AG09309 (cell line): Measurements from ENCODE around the gene COL28A1.
"Not testable (repeated sequence)": the region's sequence is repeated elsewhere in the genome, so short reads cannot be mapped to it uniquely, and the experiment has no call there.

ENCODE experiments used
- DNase-seq: peaks from one replicate; pipeline ENCODE4 v3.0.0-alpha.2; 2010; ENCODE audit warnings: low read depth
- H3K4me3 ChIP-seq: 2 replicates; pipeline ENCODE4 v1.5.1; 2011; ENCODE audit warnings: mild to moderate bottlenecking, low read depth, low read length, moderate library complexity; ENCODE audit not compliant: control insufficient read depth
- TF ChIP-seq, protein P1 (sequence below): IDR thresholded peaks from 2 replicates; pipeline ENCODE4 v1.5.1; 2011; ENCODE audit warnings: mild to moderate bottlenecking, low read depth, low read length, inconsistent platforms; ENCODE audit not compliant: insufficient read depth, control insufficient read depth; ENCODE audit errors: missing control alignments

The COL28A1 gene

DNA sequence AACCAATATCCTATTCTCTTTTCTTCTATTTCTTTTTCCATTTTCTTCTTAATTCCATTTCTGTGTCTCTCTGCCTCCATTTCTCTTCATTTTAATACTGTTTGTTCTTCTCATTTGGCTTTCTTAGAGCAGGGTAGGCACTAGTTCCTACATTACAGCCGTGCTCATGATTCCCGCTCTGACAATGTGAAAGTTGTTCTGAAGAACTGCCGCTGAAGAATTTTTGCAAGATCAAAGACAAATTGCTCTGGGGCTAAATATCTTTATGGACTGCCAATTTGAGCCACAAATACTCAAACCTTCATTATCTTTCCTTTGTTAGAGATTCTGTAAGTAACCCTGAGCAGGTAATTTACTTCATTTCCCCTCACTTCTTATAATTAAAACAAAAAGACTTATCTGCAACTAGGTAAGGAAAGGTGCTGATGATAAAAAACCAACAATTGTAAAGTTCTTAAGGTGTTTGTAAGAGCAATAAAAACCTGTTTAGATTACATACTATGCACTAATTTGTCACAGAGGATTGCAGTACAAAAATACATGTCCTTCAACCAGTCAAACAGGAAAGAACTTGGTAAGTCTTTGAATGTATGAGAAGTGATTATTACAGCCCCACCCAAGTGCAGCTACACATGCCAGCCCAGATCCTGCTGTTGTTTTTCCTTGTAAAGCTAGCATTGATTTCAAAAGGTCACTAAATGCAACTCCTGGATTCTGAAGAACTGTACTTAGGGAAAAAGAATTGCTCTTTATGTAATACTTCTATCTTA, 127.5 kb downstream of the COL28A1 start:
- DNase-seq: no peak

DNA sequence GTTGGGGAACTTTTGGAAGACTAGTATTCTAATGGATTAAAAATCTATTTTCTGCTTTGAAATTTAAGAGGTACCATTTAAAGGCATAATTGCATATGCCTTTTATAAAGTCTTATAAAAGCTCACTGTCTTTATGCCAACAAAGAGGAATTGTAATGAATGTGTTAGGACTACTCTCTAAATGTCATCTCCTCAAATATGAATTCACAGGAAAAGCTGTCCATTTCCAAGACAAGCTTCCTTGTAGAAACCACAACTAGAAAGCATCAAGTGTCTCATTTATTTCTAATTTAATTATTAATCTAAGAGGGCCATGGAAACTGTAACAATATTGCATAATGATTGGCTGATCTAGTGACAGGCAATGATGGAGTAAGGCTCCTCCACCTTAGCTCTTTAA, 130.2 kb downstream of the COL28A1 start:
- no peak overlapping the region for H3K4me3 ChIP-seq
- TF ChIP-seq, protein P1, sequence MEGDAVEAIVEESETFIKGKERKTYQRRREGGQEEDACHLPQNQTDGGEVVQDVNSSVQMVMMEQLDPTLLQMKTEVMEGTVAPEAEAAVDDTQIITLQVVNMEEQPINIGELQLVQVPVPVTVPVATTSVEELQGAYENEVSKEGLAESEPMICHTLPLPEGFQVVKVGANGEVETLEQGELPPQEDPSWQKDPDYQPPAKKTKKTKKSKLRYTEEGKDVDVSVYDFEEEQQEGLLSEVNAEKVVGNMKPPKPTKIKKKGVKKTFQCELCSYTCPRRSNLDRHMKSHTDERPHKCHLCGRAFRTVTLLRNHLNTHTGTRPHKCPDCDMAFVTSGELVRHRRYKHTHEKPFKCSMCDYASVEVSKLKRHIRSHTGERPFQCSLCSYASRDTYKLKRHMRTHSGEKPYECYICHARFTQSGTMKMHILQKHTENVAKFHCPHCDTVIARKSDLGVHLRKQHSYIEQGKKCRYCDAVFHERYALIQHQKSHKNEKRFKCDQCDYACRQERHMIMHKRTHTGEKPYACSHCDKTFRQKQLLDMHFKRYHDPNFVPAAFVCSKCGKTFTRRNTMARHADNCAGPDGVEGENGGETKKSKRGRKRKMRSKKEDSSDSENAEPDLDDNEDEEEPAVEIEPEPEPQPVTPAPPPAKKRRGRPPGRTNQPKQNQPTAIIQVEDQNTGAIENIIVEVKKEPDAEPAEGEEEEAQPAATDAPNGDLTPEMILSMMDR: no peak
- DNase-seq: no peak

More for the DNA sequence above, 127.5 kb downstream of the COL28A1 start:
- no peak overlapping the region for H3K4me3 ChIP-seq
- TF ChIP-seq, protein P1: no peak

DNA sequence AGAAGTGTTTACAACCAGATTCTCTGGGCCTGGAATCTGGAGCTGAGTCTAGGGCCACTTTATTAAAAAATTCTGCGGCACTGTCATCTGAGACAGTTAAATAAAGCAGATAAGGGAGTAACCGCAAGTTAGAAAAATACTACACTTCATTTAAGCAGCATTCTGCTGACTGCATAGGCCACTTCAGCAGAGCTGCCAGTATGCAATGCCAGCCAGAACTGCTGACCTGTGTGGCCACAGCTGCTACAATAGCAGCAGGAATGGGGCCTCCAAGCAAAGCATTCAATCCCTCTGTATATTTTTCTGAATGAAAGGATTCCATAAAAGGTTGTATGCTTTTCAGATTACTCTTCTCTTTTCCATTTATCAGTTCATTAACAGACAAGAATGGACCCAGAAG, 136.0 kb downstream of the COL28A1 start:
- peak; percentile 1 for DNase-seq
- TF ChIP-seq, protein P1: no peak
- no peak overlapping the region for H3K4me3 ChIP-seq

DNA sequence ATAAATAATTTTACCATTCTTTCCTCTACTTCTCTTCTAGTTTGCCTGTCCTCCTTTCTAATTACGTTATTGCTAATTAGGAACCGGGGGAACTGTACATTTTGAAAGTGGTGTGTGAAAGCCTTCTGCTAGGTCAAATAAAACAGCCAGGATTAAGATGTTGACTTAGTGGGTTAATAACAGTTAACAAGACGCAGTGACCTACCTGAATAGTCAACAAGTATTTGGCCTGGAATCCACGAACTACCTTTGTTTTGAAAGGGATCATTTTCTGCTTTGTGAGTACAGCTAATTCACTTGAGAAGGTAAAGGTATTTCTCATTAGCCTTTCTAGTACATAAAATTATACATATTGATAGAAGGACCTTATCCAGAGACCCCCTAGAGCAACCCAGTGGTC, 139.9 kb downstream of the COL28A1 start:
- no peak overlapping the region for H3K4me3 ChIP-seq
- TF ChIP-seq, protein P1: no peak
- DNase-seq: no peak

DNA sequence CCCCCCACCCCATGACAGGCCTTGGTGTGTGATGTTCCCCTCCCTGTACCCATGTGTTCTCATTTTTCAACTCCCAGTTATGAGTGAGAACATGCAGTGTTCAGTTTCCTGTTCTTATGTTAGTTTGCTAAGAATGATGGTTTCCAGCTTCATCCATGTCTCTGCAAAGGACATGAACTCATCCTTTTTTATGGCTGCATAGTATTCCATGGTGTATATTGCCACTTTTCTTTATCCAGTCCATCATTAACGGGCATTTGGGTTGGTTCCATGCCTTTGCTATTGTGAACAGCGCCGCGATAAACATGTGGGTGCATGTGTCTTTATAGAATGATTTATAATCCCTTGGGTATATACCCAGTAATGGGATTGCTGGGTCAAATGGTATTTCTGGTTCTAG, 147.5 kb downstream of the COL28A1 start:
- not testable (repeated sequence) for DNase-seq, H3K4me3 ChIP-seq

DNA sequence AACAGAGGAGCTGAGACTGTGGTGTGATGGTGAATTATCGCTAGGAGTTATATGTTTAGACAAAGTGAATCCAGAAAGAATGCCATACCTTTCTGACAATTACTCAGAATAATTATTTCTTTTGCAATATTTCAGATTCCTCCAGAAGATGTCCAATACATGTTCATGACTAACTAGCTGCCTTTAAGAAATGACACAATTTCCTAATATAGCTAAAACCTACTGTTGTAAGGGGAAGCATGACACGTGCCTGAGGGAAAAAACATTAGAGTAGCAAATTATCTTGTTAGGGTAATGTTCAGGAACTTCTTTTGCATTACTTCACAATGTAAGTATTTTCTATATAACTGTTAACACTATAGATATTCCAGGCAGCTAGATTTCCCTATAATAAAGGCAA, 150.3 kb downstream of the COL28A1 start:
- TF ChIP-seq, protein P1: no peak
- DNase-seq: no peak
- no peak overlapping the region for H3K4me3 ChIP-seq

DNA sequence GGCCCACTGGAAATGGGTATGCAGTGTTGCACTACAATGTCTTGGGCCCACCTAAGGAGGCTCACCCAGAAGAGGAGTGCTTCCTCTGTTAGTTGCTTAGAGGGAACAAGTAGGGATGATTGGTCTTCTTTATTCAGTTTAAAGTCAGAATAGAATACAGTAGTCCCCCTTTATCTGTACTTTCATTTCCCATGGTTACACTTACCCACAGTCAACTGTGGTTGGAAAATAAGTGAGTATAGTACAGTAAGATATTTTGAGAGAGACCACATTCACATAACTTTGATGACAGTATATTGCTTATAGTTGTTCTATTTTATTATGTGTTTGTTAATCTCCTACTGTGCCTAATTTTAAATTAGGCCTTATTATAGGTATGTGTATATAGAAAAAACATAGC, 151.4 kb downstream of the COL28A1 start:
- H3K4me3 ChIP-seq: no peak overlapping the region
- DNase-seq: no peak
- TF ChIP-seq, protein P1: no peak
